ENCODE results near the gene IL27RA.

The IL27RA gene

DNA sequence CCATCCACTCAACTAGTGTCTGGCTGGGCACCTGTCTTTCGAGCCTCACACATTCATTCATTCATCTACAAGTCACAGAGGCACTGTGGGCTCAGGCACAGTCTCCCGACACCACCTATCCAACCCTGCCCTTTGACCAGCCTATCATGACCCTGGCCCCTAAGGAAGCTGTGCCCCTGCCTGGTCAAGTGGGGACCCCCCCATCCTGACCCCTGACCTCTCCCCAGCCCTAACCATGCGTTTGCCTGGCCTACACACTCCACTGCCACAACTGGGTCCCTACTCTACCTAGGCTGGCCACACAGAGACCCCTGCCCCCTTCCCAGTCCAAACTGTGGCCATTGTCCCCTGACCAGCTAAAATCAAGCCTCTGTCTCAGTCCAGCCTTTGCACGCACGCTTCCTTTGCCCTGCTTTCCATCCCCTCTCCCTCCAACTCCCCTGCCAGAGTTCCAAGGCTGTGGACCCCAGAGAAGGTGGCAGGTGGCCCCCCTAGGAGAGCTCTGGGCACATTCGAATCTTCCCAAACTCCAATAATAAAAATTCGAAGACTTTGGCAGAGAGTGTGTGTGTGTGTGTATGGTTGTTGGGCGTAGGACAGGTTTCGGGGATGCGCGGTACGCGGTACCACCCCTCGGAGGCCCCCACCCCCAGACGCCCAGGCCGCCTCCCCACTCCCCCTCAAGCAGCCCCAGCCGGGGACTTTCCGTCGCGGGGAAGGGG, 404 bp upstream of the IL27RA start:
- no peak for TF ChIP-seq CTCF (IDR thresholded peaks at IDR 0.05)

DNA sequence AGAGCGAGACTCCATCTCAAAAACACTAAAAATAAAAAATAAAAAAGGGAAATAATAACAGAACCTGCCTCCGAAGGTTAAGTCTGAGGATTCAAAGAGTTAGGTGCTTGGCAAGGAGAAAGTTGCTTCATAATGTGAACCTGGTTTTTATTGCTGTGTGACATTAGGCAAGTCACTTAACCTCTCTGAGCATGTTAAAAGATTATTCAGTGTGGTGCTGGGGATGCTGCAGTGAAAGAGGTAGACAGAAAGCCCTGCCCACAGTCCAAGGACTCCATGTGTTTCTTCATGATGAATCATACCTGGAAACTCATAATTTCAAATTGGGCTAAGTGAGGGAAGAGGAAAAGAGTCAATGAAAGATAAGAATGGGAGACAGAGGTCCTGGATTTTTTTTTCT, 2.4 kb downstream of the IL27RA start:
- no peak for TF ChIP-seq CTCF (IDR thresholded peaks at IDR 0.05)

GRCh38 chr19:14035706-14036105, 4.1 kb downstream of the IL27RA start:
- TF ChIP-seq CTCF (IDR thresholded peaks at IDR 0.05), result no peak

- no peak for TF ChIP-seq CTCF (IDR thresholded peaks at IDR 0.05)
These were observed 7.6 kb downstream of the IL27RA start for GRCh38 chr19:14039181-14039580.

DNA sequence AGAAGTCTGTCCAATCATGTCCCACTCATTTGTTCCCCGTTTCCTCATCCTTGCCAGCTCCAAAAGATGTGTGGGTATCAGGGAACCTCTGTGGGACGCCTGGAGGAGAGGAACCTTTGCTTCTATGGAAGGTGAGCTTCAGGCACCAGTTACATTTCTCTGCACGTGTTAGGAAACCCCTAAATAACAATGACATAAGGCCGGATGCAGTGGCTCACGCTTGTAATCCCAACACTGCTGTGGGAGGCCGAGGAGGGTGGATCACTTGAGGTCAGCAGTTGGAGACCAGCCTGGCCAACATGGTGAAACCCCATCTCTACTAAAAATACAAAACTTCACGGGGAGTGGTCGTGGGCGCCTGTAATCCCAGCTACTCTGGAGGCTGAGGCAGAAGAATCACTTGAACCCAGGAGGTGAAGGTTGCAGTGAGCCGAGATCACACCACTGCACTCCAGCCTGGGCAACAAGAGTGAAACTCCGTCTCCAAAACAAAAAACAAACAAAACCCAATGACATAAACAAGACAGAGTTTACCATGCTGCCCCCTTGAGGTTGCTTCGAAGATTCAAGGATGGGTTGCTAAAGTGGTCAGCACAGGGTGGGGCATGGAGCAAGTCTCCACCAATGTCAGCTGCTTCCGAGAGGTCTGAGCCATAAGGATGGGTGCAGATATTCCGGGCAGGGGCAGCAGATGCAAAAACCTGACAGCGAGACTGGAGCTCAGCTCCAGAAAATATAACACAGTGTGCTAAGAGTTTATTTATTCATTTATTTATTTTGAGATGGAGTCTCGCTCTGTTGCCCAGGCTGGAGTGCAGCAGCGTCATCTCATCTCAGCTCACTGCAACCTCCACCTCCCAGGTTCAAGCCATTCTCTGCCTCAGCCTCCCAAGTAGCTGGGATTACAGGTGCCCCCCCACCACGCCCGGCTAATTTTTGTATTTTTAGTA, 11.4 kb downstream of the IL27RA start:
- peak; percentile 51 for TF ChIP-seq CTCF (IDR thresholded peaks at IDR 0.05)

DNA sequence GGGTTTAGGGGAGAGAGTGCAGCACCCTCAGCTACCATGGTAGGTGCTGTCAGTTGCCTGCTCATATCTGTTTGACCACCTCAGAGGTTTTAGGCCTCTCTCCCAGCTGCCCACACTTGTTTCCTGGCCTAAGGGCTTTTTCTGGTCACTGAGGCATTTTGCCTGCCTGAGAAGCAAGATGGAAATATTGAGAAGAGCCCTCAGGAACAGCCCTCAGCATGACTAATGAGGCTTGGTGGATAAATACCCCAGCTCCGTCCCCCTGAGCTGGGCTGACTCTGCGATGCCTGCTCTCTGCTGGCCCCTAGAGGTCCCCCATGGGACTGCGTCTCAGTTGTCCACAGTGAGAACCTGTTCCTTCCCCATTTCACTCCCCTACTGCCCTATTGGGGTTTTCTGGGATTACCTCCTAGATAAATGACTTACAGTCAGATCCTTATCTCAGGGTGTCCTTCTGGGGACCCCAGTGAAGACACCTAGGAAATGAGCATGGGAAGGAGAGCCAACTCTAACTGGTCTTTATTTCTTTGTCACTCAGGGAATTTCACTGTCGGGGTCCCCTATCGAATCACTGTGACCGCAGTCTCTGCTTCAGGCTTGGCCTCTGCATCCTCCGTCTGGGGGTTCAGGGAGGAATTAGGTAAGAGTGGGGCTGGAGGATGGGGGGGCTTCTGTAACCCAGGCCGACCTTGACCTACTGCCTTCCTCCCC, 17.0 kb downstream of the IL27RA start:
- TF ChIP-seq CTCF (IDR thresholded peaks at IDR 0.05), result peak; percentile 89

DNA sequence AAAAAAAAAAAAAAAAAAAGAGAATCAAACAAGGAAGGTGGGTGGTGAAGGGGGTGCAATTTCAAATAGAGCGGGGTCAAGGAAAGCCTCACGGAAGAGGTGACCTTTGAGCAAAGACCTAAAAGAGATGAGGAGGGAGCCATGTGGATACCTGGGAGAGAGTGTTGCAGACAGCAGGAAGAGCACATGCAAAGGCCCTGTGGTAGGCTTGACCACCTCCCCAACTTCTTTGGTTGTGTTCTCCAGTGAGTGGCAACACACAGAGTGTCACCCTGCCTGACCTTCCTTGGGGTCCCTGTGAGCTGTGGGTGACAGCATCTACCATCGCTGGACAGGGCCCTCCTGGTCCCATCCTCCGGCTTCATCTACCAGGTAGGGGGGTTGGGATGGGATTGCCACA, 18.9 kb downstream of the IL27RA start:
- TF ChIP-seq CTCF (IDR thresholded peaks at IDR 0.05), result no peak
